22Rv1 (cell line): ENCODE results near the gene CACNG4.

Source experiments
- CTCF ChIP-seq: fragments of 450-650 bp; IDR thresholded peaks from 2 replicates; pipeline ENCODE4 v1.5.1; 2017; ENCODE audit warnings: mild to moderate bottlenecking
- ZFX ChIP-seq: fragments of 450-650 bp; IDR thresholded peaks from 2 replicates; pipeline ENCODE4 v1.6.1; 2017; ENCODE audit warnings: antibody characterized with exemption, borderline replicate concordance

GRCh38 chr17:66986659-66987058 lies 22.2 kb downstream of the CACNG4 start:
- TF ChIP-seq CTCF, result no peak
- no peak for TF ChIP-seq ZFX
